ENCODE measurements around the gene SPATA6. TPM values are rescaled to one million over a fixed set of nuclear protein-coding genes. Genes with fewer than 3 reads are reported as not detected.

The SPATA6 gene
- total RNA-seq, 4 donors from 2014 or later: 12.4 to 21.9 (median 17.5) TPM

DNA sequence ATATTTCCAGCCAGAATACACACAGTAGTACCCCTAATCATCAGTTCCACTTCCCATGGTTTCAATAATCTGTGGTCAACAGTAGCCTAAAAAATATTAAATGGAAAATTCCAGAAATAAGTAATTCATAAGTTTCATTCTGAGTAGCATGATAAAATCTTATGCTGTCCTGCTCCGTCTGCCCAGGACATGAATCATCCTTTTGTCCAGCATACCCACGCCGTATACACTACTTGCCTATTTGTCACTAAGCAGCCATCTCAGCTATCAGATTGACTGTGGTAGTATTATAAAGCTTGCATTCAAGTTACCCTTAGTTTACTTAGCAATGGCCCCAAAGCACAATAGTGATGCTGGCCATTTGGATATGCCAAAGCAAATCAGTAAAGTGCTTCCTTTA lies 130.8 kb downstream of the SPATA6 start:
- Histone ChIP-seq H3K27ac (replicated peaks in 1 of 4) (no peak overlapping the region), H3K9me3 (peaks cover 0 to 30% (median 21%) of the 10 kb centered on the region in 4 donors), H3K27me3 (no peaks in the 10 kb centered on the region), H3K4me3 (no peak overlapping the region), H3K4me1 (no peaks in the 10 kb centered on the region), H3K36me3 (peaks cover 0 to 28% (median 0%) of the 10 kb centered on the region in 4 donors)
- 80% methylated on average over 3 of the region's 3 CpGs for WGBS
- no peak for DNase-seq (ENCODE audit: extremely low spot score)
- intact Hi-C loops (cut with DNase I): no loop called here
- TF ChIP-seq POLR2AphosphoS5 (IDR thresholded peaks at IDR 0.05) (no peak), POLR2A (IDR thresholded peaks at IDR 0.05; ENCODE audit: low read depth) (no peak), EP300 (IDR thresholded peaks at IDR 0.05) (no peak)
- TF ChIP-seq, protein P1, sequence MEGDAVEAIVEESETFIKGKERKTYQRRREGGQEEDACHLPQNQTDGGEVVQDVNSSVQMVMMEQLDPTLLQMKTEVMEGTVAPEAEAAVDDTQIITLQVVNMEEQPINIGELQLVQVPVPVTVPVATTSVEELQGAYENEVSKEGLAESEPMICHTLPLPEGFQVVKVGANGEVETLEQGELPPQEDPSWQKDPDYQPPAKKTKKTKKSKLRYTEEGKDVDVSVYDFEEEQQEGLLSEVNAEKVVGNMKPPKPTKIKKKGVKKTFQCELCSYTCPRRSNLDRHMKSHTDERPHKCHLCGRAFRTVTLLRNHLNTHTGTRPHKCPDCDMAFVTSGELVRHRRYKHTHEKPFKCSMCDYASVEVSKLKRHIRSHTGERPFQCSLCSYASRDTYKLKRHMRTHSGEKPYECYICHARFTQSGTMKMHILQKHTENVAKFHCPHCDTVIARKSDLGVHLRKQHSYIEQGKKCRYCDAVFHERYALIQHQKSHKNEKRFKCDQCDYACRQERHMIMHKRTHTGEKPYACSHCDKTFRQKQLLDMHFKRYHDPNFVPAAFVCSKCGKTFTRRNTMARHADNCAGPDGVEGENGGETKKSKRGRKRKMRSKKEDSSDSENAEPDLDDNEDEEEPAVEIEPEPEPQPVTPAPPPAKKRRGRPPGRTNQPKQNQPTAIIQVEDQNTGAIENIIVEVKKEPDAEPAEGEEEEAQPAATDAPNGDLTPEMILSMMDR (IDR thresholded peaks at IDR 0.05): no peak

GRCh38 chr1:48338257-48338656 lies 133.7 kb downstream of the SPATA6 start:
- WGBS: 75% methylated on average over 4 of the region's 4 CpGs
- Histone ChIP-seq H3K27ac (replicated peaks in 1 of 4) (no peak overlapping the region), H3K4me3 (no peak overlapping the region), H3K27me3 (no peaks in the 10 kb centered on the region), H3K36me3 (peaks cover 0 to 35% (median 6%) of the 10 kb centered on the region in 4 donors), H3K4me1 (no peaks in the 10 kb centered on the region), H3K9me3 (peaks cover 0 to 13% (median under 1%) of the 10 kb centered on the region in 4 donors)
- TF ChIP-seq POLR2AphosphoS5 (IDR thresholded peaks at IDR 0.05): no peak
- TF ChIP-seq, protein P1 (IDR thresholded peaks at IDR 0.05): no peak
- TF ChIP-seq EP300 (IDR thresholded peaks at IDR 0.05): no peak
- no peak for TF ChIP-seq POLR2A (IDR thresholded peaks at IDR 0.05; ENCODE audit: low read depth)
- DNase-seq (ENCODE audit: extremely low spot score): no peak
- intact Hi-C loops (cut with DNase I): no loop called here

GRCh38 chr1:48333316-48333715 lies 138.7 kb downstream of the SPATA6 start:
- Histone ChIP-seq H3K27ac (replicated peaks in 1 of 4) (no peak overlapping the region), H3K4me3 (no peak overlapping the region), H3K4me1 (no peaks in the 10 kb centered on the region), H3K9me3 (peaks cover 0 to 35% (median 11%) of the 10 kb centered on the region in 4 donors), H3K27me3 (no peaks in the 10 kb centered on the region), H3K36me3 (peaks cover 11 to 34% (median 17%) of the 10 kb centered on the region in 4 donors)
- DNase-seq (ENCODE audit: extremely low spot score): no peak
- TF ChIP-seq EP300 (IDR thresholded peaks at IDR 0.05): no peak
- TF ChIP-seq, protein P1 (IDR thresholded peaks at IDR 0.05): no peak
- no peak for TF ChIP-seq POLR2A (IDR thresholded peaks at IDR 0.05; ENCODE audit: low read depth)
- TF ChIP-seq POLR2AphosphoS5 (IDR thresholded peaks at IDR 0.05): no peak
- 45% methylated on average over 2 of the region's 2 CpGs for WGBS
- intact Hi-C loops (cut with DNase I): no loop called here

GRCh38 chr1:48332115-48332514 lies 139.9 kb downstream of the SPATA6 start:
- peaks cover 0 to 35% (median 11%) of the 10 kb centered on the region in 4 donors for H3K9me3 ChIP-seq
- H3K36me3 ChIP-seq: peaks cover 11 to 34% (median 17%) of the 10 kb centered on the region in 4 donors
- no peaks in the 10 kb centered on the region for H3K4me1 ChIP-seq
- H3K4me3 ChIP-seq: no peak overlapping the region
- no peaks in the 10 kb centered on the region for H3K27me3 ChIP-seq
- DNase-seq (ENCODE audit: extremely low spot score): no peak
- TF ChIP-seq, protein P1 (IDR thresholded peaks at IDR 0.05): no peak
- TF ChIP-seq EP300 (IDR thresholded peaks at IDR 0.05) (no peak), POLR2A (IDR thresholded peaks at IDR 0.05; ENCODE audit: low read depth) (no peak), POLR2AphosphoS5 (IDR thresholded peaks at IDR 0.05) (no peak)
- intact Hi-C loops (cut with DNase I): no loop called here
- no peak overlapping the region for H3K27ac ChIP-seq (replicated peaks in 1 of 4)
- 98% methylated on average over 2 of the region's 2 CpGs for WGBS

DNA sequence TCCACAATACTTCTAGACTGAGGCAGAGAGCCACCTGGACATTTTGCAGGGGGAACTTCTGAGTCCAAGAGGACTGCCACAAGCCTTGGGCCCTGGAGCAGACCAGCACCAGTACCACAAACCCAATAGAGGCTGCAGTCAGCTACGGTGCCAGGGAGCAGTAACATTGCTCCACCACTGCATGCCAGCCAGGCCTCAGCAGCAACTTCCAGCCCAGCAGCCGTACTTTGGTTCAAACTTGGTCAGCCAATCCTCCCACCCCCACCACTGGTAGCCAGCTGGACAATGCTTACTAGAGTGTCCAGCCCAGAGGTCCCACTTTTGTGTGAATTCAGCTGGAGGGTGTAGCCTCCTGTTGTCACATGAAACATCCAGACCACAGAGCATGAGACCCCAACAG lies 142.1 kb downstream of the SPATA6 start:
- no peak for DNase-seq (ENCODE audit: extremely low spot score)
- Histone ChIP-seq H3K4me1 (no peaks in the 10 kb centered on the region), H3K27me3 (no peaks in the 10 kb centered on the region), H3K4me3 (no peak overlapping the region), H3K27ac (replicated peaks in 1 of 4) (no peak overlapping the region), H3K36me3 (peaks cover 21 to 41% (median 27%) of the 10 kb centered on the region in 4 donors), H3K9me3 (peaks cover 0 to 38% (median 14%) of the 10 kb centered on the region in 4 donors)
- TF ChIP-seq POLR2AphosphoS5 (IDR thresholded peaks at IDR 0.05): no peak
- TF ChIP-seq, protein P1 (IDR thresholded peaks at IDR 0.05): no peak
- no peak for TF ChIP-seq EP300 (IDR thresholded peaks at IDR 0.05)
- no peak for TF ChIP-seq POLR2A (IDR thresholded peaks at IDR 0.05; ENCODE audit: low read depth)
- intact Hi-C loops (cut with DNase I): no loop called here
- WGBS: 100% methylated on average over 1 of the region's 2 CpGs

Data from esophagus muscularis mucosa (tissue), 4 donors.